ENCODE measurements around the gene KRTAP10-10. TPM values are rescaled to one million over a fixed set of nuclear protein-coding genes. Genes with fewer than 3 reads are reported as not detected.

The KRTAP10-10 gene
- total RNA-seq (not detected in 2 replicates), polyA plus RNA-seq (not detected in 2 replicates), polyA minus RNA-seq (ENCODE audit: low replicate concordance) (not detected in 2 replicates)
- not detected in 2 replicates for polyA plus RNA-seq (2012)

- H3K4me2 ChIP-seq (ENCODE audit: extremely low read depth, insufficient read depth, low read length) = no peak within 1 kb of the TSS
- no peak for DNase-seq (ENCODE audit: low read depth in 2 of 2)
- H2AFZ ChIP-seq (ENCODE audit: low read length) = no peak within 1 kb of the TSS
- H3K36me3 ChIP-seq (ENCODE audit: control insufficient read depth, insufficient read depth, low read length) = no peaks in the 10 kb centered on the region
- H3K79me2 ChIP-seq (ENCODE audit: control insufficient read depth, insufficient read depth, low read length) = no peaks in the 10 kb centered on the region
- no peaks in the 10 kb centered on the region for H3K27me3 ChIP-seq (ENCODE audit: control insufficient read depth, insufficient read depth, low read length)
- H3K4me1 ChIP-seq (ENCODE audit: control insufficient read depth, extremely low read depth, insufficient read depth, low read length) = no peaks in the 10 kb centered on the region
- no peak for TF ChIP-seq EZH2 (IDR thresholded peaks at IDR 0.05; ENCODE audit: low read length, missing control alignments)
- H3K9me3 ChIP-seq (ENCODE audit: control insufficient read depth, insufficient read depth, low read depth, low read length) = no peaks in the 10 kb centered on the region
- no peak within 1 kb of the TSS for H3K27ac ChIP-seq (ENCODE audit: insufficient read depth, low read length)
- no peak within 1 kb of the TSS for H3K4me3 ChIP-seq (replicated peaks in 1 of 4; ENCODE audit: control extremely low read depth in 1 of 4, insufficient read depth in 1 of 4, low read depth in 3 of 4, low read length in 4 of 4)
- H3K9ac ChIP-seq (ENCODE audit: insufficient read depth, low read length) = no peak within 1 kb of the TSS
- no peaks in the 10 kb centered on the region for H4K20me1 ChIP-seq (ENCODE audit: control insufficient read depth, extremely low read depth, insufficient read depth, low read length)
Observed at GRCh38 chr21:44637018-44637850, at the start of gene KRTAP10-10. Gene KRTAP10-10, plus strand, starts transcription at chr21:44637356. Its CDS starts 62 bp downstream, at chr21:44637418.

GRCh38 chr21:44589094-44589493, 48.1 kb upstream of the KRTAP10-10 start:
- no peak overlapping the region for H3K27ac ChIP-seq (ENCODE audit: insufficient read depth, low read length)
- no peak overlapping the region for H3K9ac ChIP-seq (ENCODE audit: insufficient read depth, low read length)
- no peaks in the 10 kb centered on the region for H3K36me3 ChIP-seq (ENCODE audit: control insufficient read depth, insufficient read depth, low read length)
- H3K9me3 ChIP-seq (ENCODE audit: control insufficient read depth, insufficient read depth, low read depth, low read length) = no peaks in the 10 kb centered on the region
- H3K4me2 ChIP-seq (ENCODE audit: extremely low read depth, insufficient read depth, low read length) = no peak overlapping the region
- no peak for DNase-seq (ENCODE audit: low read depth in 2 of 2)
- no peaks in the 10 kb centered on the region for H3K4me1 ChIP-seq (ENCODE audit: control insufficient read depth, extremely low read depth, insufficient read depth, low read length)
- no peaks in the 10 kb centered on the region for H3K79me2 ChIP-seq (ENCODE audit: control insufficient read depth, insufficient read depth, low read length)
- H2AFZ ChIP-seq (ENCODE audit: low read length) = no peak overlapping the region
- no peak overlapping the region for H3K4me3 ChIP-seq (replicated peaks in 1 of 4; ENCODE audit: control extremely low read depth in 1 of 4, insufficient read depth in 1 of 4, low read depth in 3 of 4, low read length in 4 of 4)
- H4K20me1 ChIP-seq (ENCODE audit: control insufficient read depth, extremely low read depth, insufficient read depth, low read length) = no peaks in the 10 kb centered on the region
- peaks cover 4% of the 10 kb centered on the region for H3K27me3 ChIP-seq (ENCODE audit: control insufficient read depth, insufficient read depth, low read length)
- TF ChIP-seq CTCF (conservative IDR thresholded peaks at IDR 0.05 in 1 of 2, IDR thresholded peaks at IDR 0.05 in 1 of 2; ENCODE audit: low read depth in 1 of 2, low read length in 2 of 2) = no peak
- no peak for TF ChIP-seq EZH2 (IDR thresholded peaks at IDR 0.05; ENCODE audit: low read length, missing control alignments)

- Histone ChIP-seq H3K79me2 (ENCODE audit: control insufficient read depth, insufficient read depth, low read length) (no peaks in the 10 kb centered on the region), H3K27me3 (ENCODE audit: control insufficient read depth, insufficient read depth, low read length) (peaks cover 4% of the 10 kb centered on the region), H3K4me2 (ENCODE audit: extremely low read depth, insufficient read depth, low read length) (no peak overlapping the region), H3K4me1 (ENCODE audit: control insufficient read depth, extremely low read depth, insufficient read depth, low read length) (no peaks in the 10 kb centered on the region), H4K20me1 (ENCODE audit: control insufficient read depth, extremely low read depth, insufficient read depth, low read length) (no peaks in the 10 kb centered on the region), H3K4me3 (replicated peaks in 1 of 4; ENCODE audit: control extremely low read depth in 1 of 4, insufficient read depth in 1 of 4, low read depth in 3 of 4, low read length in 4 of 4) (no peak overlapping the region), H3K9ac (ENCODE audit: insufficient read depth, low read length) (no peak overlapping the region), H3K27ac (ENCODE audit: insufficient read depth, low read length) (no peak overlapping the region), H2AFZ (ENCODE audit: low read length) (no peak overlapping the region), H3K9me3 (ENCODE audit: control insufficient read depth, insufficient read depth, low read depth, low read length) (no peaks in the 10 kb centered on the region), H3K36me3 (ENCODE audit: control insufficient read depth, insufficient read depth, low read length) (no peaks in the 10 kb centered on the region)
- DNase-seq (ENCODE audit: low read depth in 2 of 2) = no peak
- TF ChIP-seq CTCF (conservative IDR thresholded peaks at IDR 0.05 in 1 of 2, IDR thresholded peaks at IDR 0.05 in 1 of 2; ENCODE audit: low read depth in 1 of 2, low read length in 2 of 2) = no peak
- no peak for TF ChIP-seq EZH2 (IDR thresholded peaks at IDR 0.05; ENCODE audit: low read length, missing control alignments)
Observed at GRCh38 chr21:44589586-44590305, 47.4 kb upstream of the KRTAP10-10 start.

Measured in fibroblast of lung (primary cell).